OCI-LY7 (cell line): Measurements from ENCODE around the gene AKAP12. TPM values are rescaled to one million over a fixed set of nuclear protein-coding genes. Genes with fewer than 3 reads are reported as not detected.

ENCODE experiments used
- BruUV-seq: library from RNA; stranded (reverse); fragments of 400-500 nt; replicated peaks from 2 replicates; lab custom pipeline; 2021; lab: Mats Ljungman, UMichigan
- CTCF ChIA-PET: fragments of 300-600 bp; sonication (Branson Sonifier 250); formaldehyde crosslinking; loops from one replicate; lab custom pipeline; 2022; ENCODE audit warnings: antibody characterized with exemption; ENCODE audit not compliant: unreplicated experiment; lab: Charles Lee
- POLR2A ChIA-PET: fragments of 300-600 bp; sonication (Branson Sonifier 250); formaldehyde crosslinking; loops from one replicate; lab custom pipeline; 2022; ENCODE audit warnings: antibody characterized with exemption; lab: Charles Lee
- DNase-seq: peaks from one replicate; pipeline ENCODE4 v3.0.0-alpha.2; 2015; ENCODE audit warnings: low spot score
- H2AFZ ChIP-seq: fragments of 200-600 bp; sonication (generic), shearing (Covaris generic); 2 replicates; pipeline ENCODE4 v1.6.1; 2014; ENCODE audit warnings: mild to moderate bottlenecking, antibody characterized with exemption, low read length, moderate library complexity
- H3K27ac ChIP-seq: fragments of 200-600 bp; sonication (generic); 2 replicates; pipeline ENCODE4 v1.5.1; 2014; ENCODE audit warnings: mixed run types, low read depth, mild to moderate bottlenecking, moderate library complexity, low read length, inconsistent platforms; ENCODE audit not compliant: poor library complexity, severe bottlenecking
- H3K36me3 ChIP-seq: fragments of 200-600 bp; sonication (generic); 2 replicates; pipeline ENCODE4 v1.6.1; 2014; ENCODE audit warnings: mild to moderate bottlenecking, antibody characterized with exemption, low read length, moderate library complexity, mixed read lengths; ENCODE audit not compliant: insufficient read depth
- H3K4me1 ChIP-seq: fragments of 200-600 bp; sonication (generic); 2 replicates; pipeline ENCODE4 v1.5.1; 2014; ENCODE audit warnings: mild to moderate bottlenecking, low read length; ENCODE audit not compliant: insufficient read depth, poor library complexity, severe bottlenecking
- H3K4me2 ChIP-seq: fragments of 200-600 bp; sonication (generic); 2 replicates; pipeline ENCODE4 v1.6.1; 2014; ENCODE audit warnings: mild to moderate bottlenecking, low read length
- H3K4me3 ChIP-seq: fragments of 200-600 bp; sonication (generic); 2 replicates; pipeline ENCODE4 v1.5.1; 2014; ENCODE audit warnings: mild to moderate bottlenecking, low read depth, low read length; ENCODE audit not compliant: poor library complexity, severe bottlenecking
- H3K79me2 ChIP-seq: fragments of 200-600 bp; sonication (generic); 2 replicates; pipeline ENCODE4 v1.6.1; 2016; ENCODE audit warnings: low read depth, mild to moderate bottlenecking, low read length, moderate library complexity, mixed read lengths; ENCODE audit not compliant: insufficient read depth
- H3K9me2 ChIP-seq: fragments of 200-600 bp; sonication (generic); 2 replicates; pipeline ENCODE4 v1.6.1; 2016; ENCODE audit warnings: mild to moderate bottlenecking, low read length, mixed read lengths; ENCODE audit not compliant: insufficient read depth
- H3K9me3 ChIP-seq: fragments of 200-600 bp; sonication (generic); 2 replicates; pipeline ENCODE4 v1.6.1; 2014; ENCODE audit warnings: mild to moderate bottlenecking, mixed run types, low read length, mixed read lengths
- H4K20me1 ChIP-seq: fragments of 200-600 bp; sonication (generic); 2 replicates; pipeline ENCODE4 v1.6.1; 2014; ENCODE audit warnings: mild to moderate bottlenecking, antibody characterized with exemption, low read length, moderate library complexity, mixed read lengths; ENCODE audit not compliant: insufficient read depth
- CTCF ChIP-seq: fragments of 200-600 bp; sonication (generic); conservative IDR thresholded peaks from 2 replicates; pipeline ENCODE4 v1.5.1; 2014; ENCODE audit warnings: mild to moderate bottlenecking, antibody characterized with exemption, low read length, moderate library complexity, mixed read lengths
- EZH2phosphoT487 ChIP-seq: fragments of 200-600 bp; sonication (generic); IDR thresholded peaks from 2 replicates; pipeline ENCODE4 v1.6.1; 2018; ENCODE audit warnings: low read depth, borderline replicate concordance, mild to moderate bottlenecking, mixed run types, antibody characterized with exemption, low read length, moderate library complexity, mixed read lengths
- intact Hi-C: fragments of 100-400 bp; cut with micrococcal nuclease; formaldehyde crosslinking; loops from one replicate; pipeline ENCODE4 v1.10.0; 2022; ENCODE audit not compliant: unreplicated experiment
- total RNA-seq, 2 experiments: library from RNA; depleted of rRNA in 1 of 2; stranded (reverse); fragments of >200 nt in 1 of 2; shearing (Covaris generic) in 1 of 2; gene quantifications; 2 replicates each; pipeline ENCODE4 v1.2.3, GENCODE V29; 2014 to 2022

Gene AKAP12
- total RNA-seq, 2 experiments from 2014 or later, result 0.23 TPM; not detected in 1

GRCh38 chr6:151219192-151219591 lies 20.6 kb upstream of the AKAP12 start:
- CTCF ChIA-PET, result interaction anchor here (0.5 kb wide), 1 partner anchor 406 kb away, joined by 3 read pairs; no protein-coding TSS in a partner anchor
- DNase-seq, result no peak
- Histone ChIP-seq H4K20me1 (no peaks in the 10 kb centered on the region), H3K4me3 (no peak overlapping the region), H3K27ac (no peak overlapping the region), H3K9me3 (no peaks in the 10 kb centered on the region), H3K9me2 (no peaks in the 10 kb centered on the region), H3K36me3 (no peaks in the 10 kb centered on the region), H3K79me2 (no peaks in the 10 kb centered on the region), H3K4me2 (no peak overlapping the region), H2AFZ (no peak overlapping the region), H3K4me1 (no peaks in the 10 kb centered on the region)
- no TSS peak for BruUV-seq
- TF ChIP-seq EZH2phosphoT487, result no peak
- TF ChIP-seq CTCF, result no peak
- intact Hi-C loops, result no loop called here
- POLR2A ChIA-PET, result no interaction called here

GRCh38 chr6:151224076-151224475 lies 15.7 kb upstream of the AKAP12 start:
- CTCF ChIA-PET, result no interaction called here
- H3K4me2 ChIP-seq, result no peak overlapping the region
- no peak overlapping the region for H2AFZ ChIP-seq
- POLR2A ChIA-PET, result interaction anchor here (0.8 kb wide), 1 partner anchor 198 kb away, joined by 6 read pairs; no protein-coding TSS in a partner anchor
- no peaks in the 10 kb centered on the region for H4K20me1 ChIP-seq
- TF ChIP-seq EZH2phosphoT487 (no peak), CTCF (no peak)
- no peaks in the 10 kb centered on the region for H3K79me2 ChIP-seq
- DNase-seq, result no peak
- intact Hi-C loops, result no loop called here
- no peak overlapping the region for H3K27ac ChIP-seq
- no peaks in the 10 kb centered on the region for H3K9me3 ChIP-seq
- H3K4me1 ChIP-seq, result no peaks in the 10 kb centered on the region
- H3K36me3 ChIP-seq, result no peaks in the 10 kb centered on the region
- BruUV-seq, result no TSS peak
- no peak overlapping the region for H3K4me3 ChIP-seq
- no peaks in the 10 kb centered on the region for H3K9me2 ChIP-seq

DNA sequence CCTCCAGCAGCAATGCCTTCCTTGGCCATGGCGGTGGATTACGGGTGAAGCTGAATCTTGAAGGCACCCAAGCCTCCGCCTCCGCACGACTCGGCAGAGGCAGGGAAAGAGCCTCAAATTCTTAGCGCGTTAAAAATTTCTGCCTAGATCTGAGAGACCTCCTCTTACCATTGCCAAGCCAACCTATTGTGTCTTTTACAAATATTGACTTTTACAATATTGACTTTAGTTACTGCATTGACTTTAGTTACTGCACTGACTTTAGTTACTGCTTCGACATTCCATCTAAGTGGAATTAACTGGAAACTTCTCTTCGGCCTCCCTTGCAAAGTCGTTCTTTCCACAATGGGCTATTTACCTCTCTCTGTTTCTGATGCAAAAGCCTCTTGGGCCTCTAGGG lies 13.8 kb upstream of the AKAP12 start:
- intact Hi-C loops, result no loop called here
- no peaks in the 10 kb centered on the region for H4K20me1 ChIP-seq
- H3K9me3 ChIP-seq, result no peaks in the 10 kb centered on the region
- H3K36me3 ChIP-seq, result no peaks in the 10 kb centered on the region
- no peak for DNase-seq
- H2AFZ ChIP-seq, result no peak overlapping the region
- H3K9me2 ChIP-seq, result no peaks in the 10 kb centered on the region
- no peak overlapping the region for H3K4me3 ChIP-seq
- H3K4me1 ChIP-seq, result no peaks in the 10 kb centered on the region
- no peak overlapping the region for H3K27ac ChIP-seq
- no TSS peak for BruUV-seq
- TF ChIP-seq EZH2phosphoT487, result no peak
- no peak for TF ChIP-seq CTCF
- ChIA-PET CTCF (no interaction called here), POLR2A (no interaction called here)
- H3K4me2 ChIP-seq, result no peak overlapping the region
- H3K79me2 ChIP-seq, result no peaks in the 10 kb centered on the region
